ENCODE results near the gene TAF4.

GRCh38 chr20:62048821-62049291 lies 16.8 kb downstream of the TAF4 start:
- no peak for TF ChIP-seq POLR2AphosphoS5 (IDR thresholded peaks at IDR 0.05)
- TF ChIP-seq, protein P1, sequence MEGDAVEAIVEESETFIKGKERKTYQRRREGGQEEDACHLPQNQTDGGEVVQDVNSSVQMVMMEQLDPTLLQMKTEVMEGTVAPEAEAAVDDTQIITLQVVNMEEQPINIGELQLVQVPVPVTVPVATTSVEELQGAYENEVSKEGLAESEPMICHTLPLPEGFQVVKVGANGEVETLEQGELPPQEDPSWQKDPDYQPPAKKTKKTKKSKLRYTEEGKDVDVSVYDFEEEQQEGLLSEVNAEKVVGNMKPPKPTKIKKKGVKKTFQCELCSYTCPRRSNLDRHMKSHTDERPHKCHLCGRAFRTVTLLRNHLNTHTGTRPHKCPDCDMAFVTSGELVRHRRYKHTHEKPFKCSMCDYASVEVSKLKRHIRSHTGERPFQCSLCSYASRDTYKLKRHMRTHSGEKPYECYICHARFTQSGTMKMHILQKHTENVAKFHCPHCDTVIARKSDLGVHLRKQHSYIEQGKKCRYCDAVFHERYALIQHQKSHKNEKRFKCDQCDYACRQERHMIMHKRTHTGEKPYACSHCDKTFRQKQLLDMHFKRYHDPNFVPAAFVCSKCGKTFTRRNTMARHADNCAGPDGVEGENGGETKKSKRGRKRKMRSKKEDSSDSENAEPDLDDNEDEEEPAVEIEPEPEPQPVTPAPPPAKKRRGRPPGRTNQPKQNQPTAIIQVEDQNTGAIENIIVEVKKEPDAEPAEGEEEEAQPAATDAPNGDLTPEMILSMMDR (IDR thresholded peaks at IDR 0.05): no peak
